UCSD-AML1 (cell line): ENCODE results near the gene DMD.

ENCODE experiments used
- DNase-seq: peaks from one replicate; lab custom pipeline; 2025; ENCODE audit not compliant: unreplicated experiment; lab: John Stamatoyannopoulos, UW

DMD gene

GRCh38 chrX:31258166-31258565 lies 1953.2 kb downstream of the DMD start:
- DNase-seq = no peak

GRCh38 chrX:31255310-31256033 lies 1955.9 kb downstream of the DMD start:
- DNase-seq = no peak

- DNase-seq = no peak
Observed at GRCh38 chrX:31252133-31252532, 1959.2 kb downstream of the DMD start.

- no peak for DNase-seq
Observed at GRCh38 chrX:31251336-31251735, 1960.0 kb downstream of the DMD start.

- no peak for DNase-seq
Observed at GRCh38 chrX:31245714-31246113, 1965.6 kb downstream of the DMD start.

GRCh38 chrX:31243804-31244203 lies 1967.5 kb downstream of the DMD start:
- DNase-seq = no peak

GRCh38 chrX:31240982-31241381 lies 1970.4 kb downstream of the DMD start:
- no peak for DNase-seq

- DNase-seq = no peak
Observed at GRCh38 chrX:31237189-31237588, 1974.2 kb downstream of the DMD start.

- DNase-seq = no peak
Observed at GRCh38 chrX:31236231-31236630, 1975.1 kb downstream of the DMD start.

GRCh38 chrX:31233941-31234496 lies 1977.3 kb downstream of the DMD start:
- no peak for DNase-seq

- no peak for DNase-seq
Observed at GRCh38 chrX:31232506-31232905, 1978.8 kb downstream of the DMD start.

- DNase-seq = no peak
Observed at GRCh38 chrX:31228909-31229308, 1982.4 kb downstream of the DMD start.

GRCh38 chrX:31228415-31228832 lies 1982.9 kb downstream of the DMD start:
- no peak for DNase-seq

- no peak for DNase-seq
Observed at GRCh38 chrX:31227250-31227649, 1984.1 kb downstream of the DMD start.

GRCh38 chrX:31225819-31226218 lies 1985.5 kb downstream of the DMD start:
- DNase-seq = no peak

- DNase-seq = no peak
Observed at GRCh38 chrX:31224381-31225012, 1986.9 kb downstream of the DMD start.

GRCh38 chrX:31223817-31224216 lies 1987.5 kb downstream of the DMD start:
- no peak for DNase-seq

- no peak for DNase-seq
Observed at GRCh38 chrX:31222946-31223345, 1988.4 kb downstream of the DMD start.

- no peak for DNase-seq
Observed at GRCh38 chrX:31219174-31219573, 1992.2 kb downstream of the DMD start.

GRCh38 chrX:31217084-31217483 lies 1994.3 kb downstream of the DMD start:
- no peak for DNase-seq

- DNase-seq = no peak
Observed at GRCh38 chrX:31215277-31215815, 1996.0 kb downstream of the DMD start.

GRCh38 chrX:31213941-31214340 lies 1997.4 kb downstream of the DMD start:
- DNase-seq = no peak
